ENCODE measurements around the gene GRWD1.
"Not testable (repeated sequence)": the region's sequence is repeated elsewhere in the genome, so short reads cannot be mapped to it uniquely, and the experiment has no call there.

GRWD1 gene

GRCh38 chr19:48484247-48484893 is 38.6 kb downstream of the GRWD1 start:
- H3K9ac ChIP-seq (ENCODE audit: low read length) = no peak overlapping the region
- peaks cover 2% of the 10 kb centered on the region for H3K36me3 ChIP-seq (ENCODE audit: control insufficient read depth, insufficient read depth, low read length, severe bottlenecking)
- DNase-seq (ENCODE audit: low read depth) = no peak
- H3K9me3 ChIP-seq (ENCODE audit: control insufficient read depth, low read length) = no peaks in the 10 kb centered on the region
- no peak overlapping the region for H3K4me3 ChIP-seq (ENCODE audit: low read length)
- H3K27me3 ChIP-seq (replicated peaks; ENCODE audit: control insufficient read depth, insufficient read depth, low read length) = no peaks in the 10 kb centered on the region
- H3K4me1 ChIP-seq (ENCODE audit: control insufficient read depth, insufficient read depth, low read length) = peaks cover 36% of the 10 kb centered on the region

GRCh38 chr19:48484931-48485612 is 39.3 kb downstream of the GRWD1 start:
- no peak for DNase-seq (ENCODE audit: low read depth)
- Histone ChIP-seq H3K9ac (ENCODE audit: low read length) (no peak overlapping the region), H3K4me3 (ENCODE audit: low read length) (no peak overlapping the region)

GRCh38 chr19:48486706-48487105 is 40.9 kb downstream of the GRWD1 start:
- DNase-seq (ENCODE audit: low read depth); H3K4me3 ChIP-seq (ENCODE audit: low read length); H3K9me3 ChIP-seq (ENCODE audit: control insufficient read depth, low read length); H3K9ac ChIP-seq (ENCODE audit: low read length); H3K27me3 ChIP-seq (replicated peaks; ENCODE audit: control insufficient read depth, insufficient read depth, low read length); H3K36me3 ChIP-seq (ENCODE audit: control insufficient read depth, insufficient read depth, low read length, severe bottlenecking): not testable (repeated sequence)
- H3K4me1 ChIP-seq (ENCODE audit: control insufficient read depth, insufficient read depth, low read length) = peaks cover 20% of the 10 kb centered on the region

More at GRCh38 chr19:48484931-48485612, 39.3 kb downstream of the GRWD1 start:
- H3K27me3 ChIP-seq (replicated peaks; ENCODE audit: control insufficient read depth, insufficient read depth, low read length) = no peaks in the 10 kb centered on the region
- no peaks in the 10 kb centered on the region for H3K36me3 ChIP-seq (ENCODE audit: control insufficient read depth, insufficient read depth, low read length, severe bottlenecking)
- peaks cover 34% of the 10 kb centered on the region for H3K4me1 ChIP-seq (ENCODE audit: control insufficient read depth, insufficient read depth, low read length)
- H3K9me3 ChIP-seq (ENCODE audit: control insufficient read depth, low read length) = no peaks in the 10 kb centered on the region

- no peaks in the 10 kb centered on the region for H3K9me3 ChIP-seq (ENCODE audit: control insufficient read depth, low read length)
- no peaks in the 10 kb centered on the region for H3K36me3 ChIP-seq (ENCODE audit: control insufficient read depth, insufficient read depth, low read length, severe bottlenecking)
- no peaks in the 10 kb centered on the region for H3K27me3 ChIP-seq (replicated peaks; ENCODE audit: control insufficient read depth, insufficient read depth, low read length)
- peaks cover 12% of the 10 kb centered on the region for H3K4me1 ChIP-seq (ENCODE audit: control insufficient read depth, insufficient read depth, low read length)
- no peak for DNase-seq (ENCODE audit: low read depth)
- H3K4me3 ChIP-seq (ENCODE audit: low read length) = no peak overlapping the region
- H3K9ac ChIP-seq (ENCODE audit: low read length) = no peak overlapping the region
These were observed 41.8 kb downstream of the GRWD1 start for GRCh38 chr19:48487544-48487943.

GRCh38 chr19:48487948-48488347 is 42.2 kb downstream of the GRWD1 start:
- Histone ChIP-seq H3K4me3 (ENCODE audit: low read length) (no peak overlapping the region), H3K4me1 (ENCODE audit: control insufficient read depth, insufficient read depth, low read length) (peaks cover 11% of the 10 kb centered on the region), H3K9me3 (ENCODE audit: control insufficient read depth, low read length) (no peaks in the 10 kb centered on the region), H3K27me3 (replicated peaks; ENCODE audit: control insufficient read depth, insufficient read depth, low read length) (no peaks in the 10 kb centered on the region), H3K9ac (ENCODE audit: low read length) (no peak overlapping the region), H3K36me3 (ENCODE audit: control insufficient read depth, insufficient read depth, low read length, severe bottlenecking) (no peaks in the 10 kb centered on the region)
- peak; percentile 91 for DNase-seq (ENCODE audit: low read depth)

GRCh38 chr19:48488478-48488877 is 42.7 kb downstream of the GRWD1 start:
- not testable (repeated sequence) for H3K27me3 ChIP-seq (replicated peaks; ENCODE audit: control insufficient read depth, insufficient read depth, low read length); H3K9me3 ChIP-seq (ENCODE audit: control insufficient read depth, low read length); DNase-seq (ENCODE audit: low read depth); H3K36me3 ChIP-seq (ENCODE audit: control insufficient read depth, insufficient read depth, low read length, severe bottlenecking); H3K9ac ChIP-seq (ENCODE audit: low read length); H3K4me3 ChIP-seq (ENCODE audit: low read length)
- H3K4me1 ChIP-seq (ENCODE audit: control insufficient read depth, insufficient read depth, low read length) = peaks cover 11% of the 10 kb centered on the region

- DNase-seq (ENCODE audit: low read depth) = peak; percentile 84
- H3K9ac ChIP-seq (ENCODE audit: low read length) = no peak overlapping the region
- H3K4me1 ChIP-seq (ENCODE audit: control insufficient read depth, insufficient read depth, low read length) = peaks cover 14% of the 10 kb centered on the region
- no peaks in the 10 kb centered on the region for H3K27me3 ChIP-seq (replicated peaks; ENCODE audit: control insufficient read depth, insufficient read depth, low read length)
- no peak overlapping the region for H3K4me3 ChIP-seq (ENCODE audit: low read length)
- no peaks in the 10 kb centered on the region for H3K36me3 ChIP-seq (ENCODE audit: control insufficient read depth, insufficient read depth, low read length, severe bottlenecking)
- no peaks in the 10 kb centered on the region for H3K9me3 ChIP-seq (ENCODE audit: control insufficient read depth, low read length)
These were observed 43.9 kb downstream of the GRWD1 start for GRCh38 chr19:48489608-48490216.

- no peak for DNase-seq (ENCODE audit: low read depth)
- Histone ChIP-seq H3K4me1 (ENCODE audit: control insufficient read depth, insufficient read depth, low read length) (peaks cover 14% of the 10 kb centered on the region), H3K36me3 (ENCODE audit: control insufficient read depth, insufficient read depth, low read length, severe bottlenecking) (no peaks in the 10 kb centered on the region), H3K4me3 (ENCODE audit: low read length) (no peak overlapping the region), H3K9ac (ENCODE audit: low read length) (no peak overlapping the region), H3K27me3 (replicated peaks; ENCODE audit: control insufficient read depth, insufficient read depth, low read length) (no peaks in the 10 kb centered on the region), H3K9me3 (ENCODE audit: control insufficient read depth, low read length) (no peaks in the 10 kb centered on the region)
These were observed 45.4 kb downstream of the GRWD1 start for GRCh38 chr19:48490981-48491792.

- H3K9me3 ChIP-seq (ENCODE audit: control insufficient read depth, low read length) = no peaks in the 10 kb centered on the region
- no peak overlapping the region for H3K9ac ChIP-seq (ENCODE audit: low read length)
- no peak for DNase-seq (ENCODE audit: low read depth)
- H3K27me3 ChIP-seq (replicated peaks; ENCODE audit: control insufficient read depth, insufficient read depth, low read length) = peaks cover under 1% of the 10 kb centered on the region
- peaks cover 14% of the 10 kb centered on the region for H3K4me1 ChIP-seq (ENCODE audit: control insufficient read depth, insufficient read depth, low read length)
- no peaks in the 10 kb centered on the region for H3K36me3 ChIP-seq (ENCODE audit: control insufficient read depth, insufficient read depth, low read length, severe bottlenecking)
- no peak overlapping the region for H3K4me3 ChIP-seq (ENCODE audit: low read length)
These were observed 46.0 kb downstream of the GRWD1 start for GRCh38 chr19:48491793-48492123.

- DNase-seq (ENCODE audit: low read depth) = peak; percentile 99
These were observed 47.3 kb downstream of the GRWD1 start for GRCh38 chr19:48492925-48493717.

More at GRCh38 chr19:48492925-48493717, 47.3 kb downstream of the GRWD1 start:
- Histone ChIP-seq H3K36me3 (ENCODE audit: control insufficient read depth, insufficient read depth, low read length, severe bottlenecking) (no peaks in the 10 kb centered on the region), H3K9ac (ENCODE audit: low read length) (peak overlapping the region; percentile 78), H3K27me3 (replicated peaks; ENCODE audit: control insufficient read depth, insufficient read depth, low read length) (peaks cover 5% of the 10 kb centered on the region), H3K9me3 (ENCODE audit: control insufficient read depth, low read length) (no peaks in the 10 kb centered on the region), H3K4me3 (ENCODE audit: low read length) (peak overlapping the region; percentile 69), H3K4me1 (ENCODE audit: control insufficient read depth, insufficient read depth, low read length) (peaks cover 7% of the 10 kb centered on the region)
